GM19023 (cell line): Measurements from ENCODE around the gene CHCHD6.

Source experiments
- ATAC-seq: cut with Tn5 transposase; IDR thresholded peaks from one replicate; pipeline ENCODE4 v1.9.1; 2021; ENCODE audit warnings: mild to moderate bottlenecking, moderate library complexity; ENCODE audit not compliant: unreplicated experiment

The CHCHD6 gene

GRCh38 chr3:126889276-126890201 lies 185.5 kb downstream of the CHCHD6 start:
- no peak for ATAC-seq

GRCh38 chr3:126891141-126891540 lies 187.1 kb downstream of the CHCHD6 start:
- ATAC-seq: no peak

- no peak for ATAC-seq
These were observed 187.8 kb downstream of the CHCHD6 start for GRCh38 chr3:126891791-126892190.

GRCh38 chr3:126893651-126894050 lies 189.6 kb downstream of the CHCHD6 start:
- ATAC-seq: no peak

GRCh38 chr3:126894475-126894874 lies 190.4 kb downstream of the CHCHD6 start:
- ATAC-seq: no peak

- ATAC-seq: no peak
These were observed 191.4 kb downstream of the CHCHD6 start for GRCh38 chr3:126895178-126896066.

GRCh38 chr3:126896067-126896441 lies 192.0 kb downstream of the CHCHD6 start:
- ATAC-seq: no peak

- no peak for ATAC-seq
These were observed 192.9 kb downstream of the CHCHD6 start for GRCh38 chr3:126896968-126897367.

GRCh38 chr3:126897943-126898342 lies 193.9 kb downstream of the CHCHD6 start:
- ATAC-seq: no peak

- no peak for ATAC-seq
These were observed 197.0 kb downstream of the CHCHD6 start for GRCh38 chr3:126900859-126901540.

- ATAC-seq: no peak
These were observed 197.6 kb downstream of the CHCHD6 start for GRCh38 chr3:126901631-126902030.

GRCh38 chr3:126903521-126903920 lies 199.5 kb downstream of the CHCHD6 start:
- no peak for ATAC-seq

- ATAC-seq: no peak
These were observed 203.5 kb downstream of the CHCHD6 start for GRCh38 chr3:126907557-126907956.

GRCh38 chr3:126908752-126909275 lies 204.8 kb downstream of the CHCHD6 start:
- ATAC-seq: no peak

- ATAC-seq: no peak
These were observed 206.2 kb downstream of the CHCHD6 start for GRCh38 chr3:126910231-126910630.

GRCh38 chr3:126911162-126912026 lies 207.4 kb downstream of the CHCHD6 start:
- peak; percentile 98 for ATAC-seq

- no peak for ATAC-seq
These were observed 208.0 kb downstream of the CHCHD6 start for GRCh38 chr3:126912027-126912422.

- ATAC-seq: no peak
These were observed 208.6 kb downstream of the CHCHD6 start for GRCh38 chr3:126912491-126913195.

- ATAC-seq: no peak
These were observed 209.5 kb downstream of the CHCHD6 start for GRCh38 chr3:126913524-126913923.
